ENCODE data around the gene SMIM15.
"Not testable (repeated sequence)": the region's sequence is repeated elsewhere in the genome, so short reads cannot be mapped to it uniquely, and the experiment has no call there.

The SMIM15 gene, protein sequence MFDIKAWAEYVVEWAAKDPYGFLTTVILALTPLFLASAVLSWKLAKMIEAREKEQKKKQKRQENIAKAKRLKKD

DNA sequence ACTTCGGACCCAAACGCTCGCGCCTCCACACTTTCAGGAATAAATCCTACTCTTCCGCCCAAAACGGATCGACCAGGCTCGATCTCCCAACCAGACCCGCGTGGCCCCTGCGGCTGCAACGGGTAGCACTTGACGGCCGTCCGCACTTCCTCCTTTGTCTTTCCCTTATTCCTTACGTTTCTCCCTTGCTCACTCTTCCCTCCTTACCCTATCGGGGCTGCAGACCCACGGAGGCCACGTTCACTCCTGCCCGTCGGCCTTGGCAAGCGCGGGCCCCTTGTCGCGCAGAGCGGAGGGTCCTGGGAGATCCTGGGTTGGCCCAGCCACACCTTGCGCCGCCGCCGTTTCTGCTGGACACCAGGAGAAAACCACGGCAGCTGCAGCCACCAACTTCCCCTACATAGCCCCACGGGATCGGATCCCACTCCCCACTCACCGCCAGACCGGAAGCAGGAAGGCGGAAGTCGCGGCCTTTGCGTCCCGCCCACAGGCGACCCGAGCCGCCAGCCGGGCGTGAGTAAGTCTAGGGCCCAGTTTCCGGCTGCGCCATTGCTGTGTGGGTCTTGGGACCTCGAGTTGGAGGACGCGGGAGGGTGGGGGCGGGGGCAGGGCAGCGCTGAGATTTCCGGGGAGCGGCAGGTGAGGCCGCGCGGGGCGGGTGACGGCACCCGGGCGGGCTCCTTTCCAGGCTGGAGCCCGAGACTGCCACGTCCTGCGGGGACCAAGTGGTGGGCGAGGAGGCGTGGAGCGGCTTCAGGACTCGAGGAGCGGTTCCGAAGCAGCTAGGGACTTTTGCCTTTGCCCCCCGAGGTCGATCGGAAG, at the start of gene SMIM15:
SMIM15 (minus strand) TSS at position 459 of the 822 bp plus-strand sequence. CDS start 2,297 bp downstream, outside the sequence.
- DNase-seq: peak; percentile 10 to 90 (median 76)

DNA sequence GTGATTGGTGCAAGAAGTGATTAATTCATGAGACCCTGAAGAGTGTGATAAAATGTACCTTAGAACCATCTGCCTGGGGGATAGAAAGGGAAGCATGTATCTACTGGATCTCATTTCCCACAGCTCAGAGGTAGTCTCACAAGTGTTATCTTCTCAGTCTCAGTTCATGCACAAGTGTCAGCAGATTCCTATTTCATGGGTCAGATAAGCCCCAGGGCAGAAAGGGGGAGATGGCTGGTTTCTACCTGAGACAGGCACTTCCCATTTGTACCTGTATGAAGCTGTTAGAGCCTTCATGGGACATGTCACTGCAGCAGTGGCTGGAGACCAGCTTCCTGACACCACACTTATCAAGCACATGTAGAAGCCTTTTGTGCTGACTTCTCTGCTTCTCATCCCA, 45.6 kb upstream of the SMIM15 start:
- no peak for DNase-seq

- no peak for DNase-seq
These were observed 42.7 kb upstream of the SMIM15 start for GRCh38 chr5:61205013-61205412.

DNA sequence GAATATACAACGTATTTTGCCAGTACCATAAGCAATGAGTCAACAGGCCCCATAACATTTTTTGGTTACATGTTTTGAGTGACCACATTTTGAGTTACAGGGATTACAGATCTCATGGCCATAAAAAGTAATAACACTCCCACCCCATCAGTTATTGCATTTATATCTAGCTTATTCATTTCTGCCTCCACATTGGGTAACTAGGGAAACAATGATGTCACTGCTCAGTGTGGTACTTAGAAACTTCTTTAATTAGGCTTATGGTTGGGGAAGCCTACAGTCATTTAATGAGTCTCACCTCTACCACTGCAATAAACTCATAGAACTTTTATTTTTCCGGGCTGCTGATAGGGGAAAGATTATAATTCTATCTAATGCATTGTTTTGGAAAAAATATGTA, 39.9 kb upstream of the SMIM15 start:
- no peak for DNase-seq

DNA sequence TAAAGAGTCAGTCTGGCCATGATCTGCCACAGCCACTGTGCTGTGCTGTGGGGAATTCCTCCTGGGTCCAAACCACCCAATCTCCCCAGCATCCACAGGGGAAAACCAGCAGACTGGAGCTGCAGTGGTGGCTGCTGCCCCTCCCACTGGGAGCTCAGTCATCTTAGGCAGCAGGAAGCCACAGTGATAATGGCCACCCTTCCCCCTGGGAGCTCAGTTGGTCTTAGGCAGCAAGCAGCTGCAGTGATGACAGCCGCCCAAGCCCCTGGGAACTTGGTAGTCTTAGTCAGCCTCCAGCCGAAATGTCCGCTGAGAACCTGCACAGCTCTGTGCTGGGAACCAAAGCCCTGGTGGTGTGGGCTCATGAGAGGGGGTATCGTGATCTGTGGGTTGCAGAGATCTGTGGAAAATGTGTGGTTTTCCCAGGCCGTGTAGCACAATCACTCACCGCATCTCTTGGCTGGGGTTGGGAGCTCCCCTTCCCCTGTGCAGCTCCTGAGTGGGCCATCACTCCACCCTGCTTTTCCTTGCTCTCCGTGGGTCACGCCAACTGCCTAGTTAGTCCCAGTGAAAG, 38.4 kb upstream of the SMIM15 start:
- no peak for DNase-seq

- no peak for DNase-seq
These were observed 36.3 kb upstream of the SMIM15 start for GRCh38 chr5:61198606-61199005.

GRCh38 chr5:61187826-61188225, 25.6 kb upstream of the SMIM15 start:
- not testable (repeated sequence) for DNase-seq

- not testable (repeated sequence) for DNase-seq
These were observed 25.1 kb upstream of the SMIM15 start for GRCh38 chr5:61187352-61187751.

- DNase-seq: no peak
These were observed 24.4 kb upstream of the SMIM15 start for GRCh38 chr5:61186634-61187033.

DNA sequence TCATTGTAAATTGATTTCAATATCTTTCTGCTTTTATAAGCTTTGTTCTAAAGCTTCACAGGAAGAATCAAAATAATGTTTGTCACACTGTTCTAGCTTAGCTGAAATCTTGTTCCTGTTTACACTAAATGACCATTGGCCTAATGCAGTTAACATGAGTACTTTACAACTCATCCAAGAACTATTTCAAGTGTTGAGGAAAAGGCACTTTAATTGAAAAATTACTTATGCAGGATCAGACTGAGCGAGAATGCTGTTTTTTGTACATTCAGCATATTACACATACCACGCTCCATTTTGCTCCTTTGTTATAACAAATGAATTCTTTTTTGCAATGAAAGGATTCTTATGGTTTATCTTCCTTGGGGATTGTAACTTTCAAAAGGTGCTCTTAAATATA, 22.4 kb upstream of the SMIM15 start:
- no peak for DNase-seq

GRCh38 chr5:61183538-61183937, 21.3 kb upstream of the SMIM15 start:
- no peak for DNase-seq

- no peak for DNase-seq
These were observed 20.2 kb upstream of the SMIM15 start for GRCh38 chr5:61182449-61182848.

DNA sequence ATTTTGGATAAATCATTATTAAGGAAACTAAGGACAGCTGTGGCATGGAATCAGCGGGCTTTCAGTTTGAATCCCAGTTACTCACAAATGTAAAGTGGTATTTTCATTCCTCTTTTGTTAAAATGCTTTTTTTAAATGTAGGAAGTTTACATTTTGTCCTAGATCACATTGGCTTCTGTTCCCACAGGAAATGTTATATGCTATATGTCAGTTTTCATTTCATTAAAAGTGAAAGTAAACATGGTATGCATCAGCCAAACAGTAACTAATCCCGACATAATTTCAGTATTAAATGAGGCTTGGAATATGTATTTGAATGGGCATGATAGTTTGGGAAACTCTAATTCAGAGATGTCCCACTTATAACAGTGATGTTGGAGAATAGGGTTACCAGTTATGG, 18.6 kb upstream of the SMIM15 start:
- no peak for DNase-seq

DNA sequence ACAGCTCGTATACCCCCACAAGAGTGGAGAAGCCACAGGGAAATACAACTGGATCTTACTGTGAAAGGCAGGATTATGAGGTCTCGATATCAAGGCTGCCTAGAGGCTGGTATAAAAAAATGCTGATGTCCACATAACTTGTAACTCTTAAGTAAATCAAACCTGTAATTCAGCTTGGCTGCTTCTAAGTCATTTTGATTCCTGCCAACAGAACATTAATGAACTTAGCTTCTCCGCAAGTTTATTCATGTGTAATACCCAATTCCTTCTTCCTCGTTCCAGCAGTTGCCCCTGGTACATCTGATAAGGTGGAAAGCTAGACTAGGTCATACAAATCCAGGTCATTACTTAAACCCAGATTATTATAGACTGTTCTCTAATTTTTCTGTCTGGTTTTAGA, 16.4 kb upstream of the SMIM15 start:
- no peak for DNase-seq

- no peak for DNase-seq
These were observed 15.4 kb upstream of the SMIM15 start for GRCh38 chr5:61177716-61178115.

DNA sequence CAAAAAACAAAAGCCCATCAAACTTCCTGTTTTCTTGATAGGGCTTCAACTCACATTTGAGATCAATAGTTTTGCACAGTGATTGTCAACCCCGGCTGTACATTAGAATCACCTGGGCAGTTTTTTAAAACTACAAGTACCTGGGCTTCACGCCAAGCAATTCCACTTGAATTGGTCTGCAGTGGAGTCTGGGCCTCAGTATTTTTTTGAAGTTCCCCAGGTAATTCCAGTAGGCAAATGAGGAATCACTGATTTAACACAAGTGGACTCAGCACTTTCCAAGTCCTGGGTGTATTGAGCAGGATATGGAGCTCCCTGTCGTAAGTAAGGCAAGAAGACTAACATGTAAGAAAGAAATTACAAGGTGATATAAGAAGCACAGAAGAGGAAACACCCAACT, 14.8 kb upstream of the SMIM15 start:
- DNase-seq: no peak

GRCh38 chr5:61176631-61177030, 14.4 kb upstream of the SMIM15 start:
- no peak for DNase-seq

- no peak for DNase-seq
These were observed 9.2 kb upstream of the SMIM15 start for GRCh38 chr5:61171479-61171878.

GRCh38 chr5:61168951-61169350, 6.7 kb upstream of the SMIM15 start:
- no peak for DNase-seq

- DNase-seq: peak in 18 of 56 donors; percentile 0 to 38 (median 10)
These were observed 5.1 kb upstream of the SMIM15 start for GRCh38 chr5:61167382-61167781.

DNA sequence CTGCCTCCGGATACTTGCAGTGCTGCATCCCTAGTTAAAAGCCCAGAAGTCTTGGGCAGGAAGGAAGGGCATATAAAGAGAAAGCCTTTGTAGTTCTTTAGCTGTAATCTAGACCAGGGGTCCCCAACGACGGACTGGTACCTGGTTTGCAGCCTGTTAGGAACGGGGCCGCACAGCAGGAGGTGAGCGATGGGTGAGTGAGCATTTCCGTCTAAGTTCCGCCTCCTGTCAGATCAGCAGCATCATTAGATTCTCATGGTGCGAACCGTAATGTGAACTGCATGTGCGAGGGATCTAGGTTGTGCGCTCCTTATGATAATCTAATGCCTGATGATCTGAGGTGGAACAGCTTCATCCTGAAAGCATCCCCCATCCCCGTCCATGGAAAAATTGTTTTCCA, 1.6 kb upstream of the SMIM15 start:
- no peak for DNase-seq

DNA sequence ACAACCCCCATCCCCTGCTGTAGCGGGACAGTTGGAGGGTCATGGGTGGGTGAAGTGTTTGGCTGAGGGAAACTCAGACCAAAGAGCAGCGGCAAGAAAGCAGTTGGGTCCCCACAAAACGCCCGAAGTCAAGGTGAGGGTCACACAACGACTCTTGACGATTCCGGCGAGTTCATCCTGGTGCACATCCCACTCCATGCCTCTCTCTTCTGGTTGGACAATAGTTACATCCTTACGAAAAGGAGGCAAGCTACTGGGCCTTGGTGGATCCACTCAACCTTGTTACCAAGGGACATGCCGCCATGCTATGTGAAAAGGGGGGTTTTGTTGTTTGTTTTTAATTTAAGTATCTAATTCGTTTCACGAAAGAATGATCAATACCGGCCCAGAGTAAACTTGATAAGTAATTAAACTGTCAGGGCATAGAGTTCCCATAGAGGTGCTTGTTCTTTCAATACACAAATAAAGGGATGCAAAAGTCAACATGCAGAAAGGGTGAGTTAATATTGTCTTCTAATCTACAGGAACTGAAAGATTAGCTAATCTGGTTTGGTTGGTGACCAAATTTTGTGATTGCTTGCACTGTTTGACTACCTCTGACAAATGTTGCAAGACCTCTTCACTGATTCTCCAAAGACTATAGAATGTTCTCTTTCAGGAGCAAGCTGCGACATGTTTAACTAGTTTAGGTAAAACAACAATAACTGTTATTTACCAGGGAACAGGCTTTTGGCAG, 732 bp upstream of the SMIM15 start:
- peak in 6 of 56 donors; percentile 41 to 53 (median 44) for DNase-seq

Measured in nucleus accumbens (tissue), 56 donors.